GM19239 (cell line): ENCODE measurements around the gene MYZAP.
A peak's percentile ranks its signal among the peaks of the same experiment; 100 is the strongest.

Experiments
- DNase-seq: peaks from one replicate; pipeline ENCODE4 v3.0.0; 2011; ENCODE audit warnings: low spot score; ENCODE audit not compliant: insufficient read length
- FAIRE-seq: peaks from 2 replicates; lab custom pipeline; 2011; peaks lifted over from hg19 to GRCh38; lab: Jason Lieb, UNC

MYZAP gene

GRCh38 chr15:57561041-57561711 is 30.5 kb upstream of the MYZAP start:
- DNase-seq (peak; percentile 41), FAIRE-seq (peak; percentile 96)

GRCh38 chr15:57562196-57562769 is 29.4 kb upstream of the MYZAP start:
- DNase-seq (no peak), FAIRE-seq (no peak)

- FAIRE-seq (no peak), DNase-seq (no peak)
Observed at GRCh38 chr15:57563416-57563815, 28.3 kb upstream of the MYZAP start.

- DNase-seq (no peak), FAIRE-seq (no peak)
Observed at GRCh38 chr15:57565311-57565710, 26.4 kb upstream of the MYZAP start.

- DNase-seq = no peak
- no peak for FAIRE-seq
Observed at GRCh38 chr15:57566834-57567233, 24.9 kb upstream of the MYZAP start.

GRCh38 chr15:57567891-57568290 is 23.8 kb upstream of the MYZAP start:
- DNase-seq = no peak
- FAIRE-seq = no peak

- no peak for FAIRE-seq
- no peak for DNase-seq
Observed at GRCh38 chr15:57568299-57568698, 23.4 kb upstream of the MYZAP start.

- DNase-seq = no peak
- no peak for FAIRE-seq
Observed at GRCh38 chr15:57570340-57570739, 21.4 kb upstream of the MYZAP start.

GRCh38 chr15:57570994-57571393 is 20.7 kb upstream of the MYZAP start:
- DNase-seq = no peak
- FAIRE-seq = no peak

GRCh38 chr15:57571725-57572124 is 20.0 kb upstream of the MYZAP start:
- no peak for FAIRE-seq

GRCh38 chr15:57572468-57572867 is 19.2 kb upstream of the MYZAP start:
- FAIRE-seq = no peak
- no peak for DNase-seq

More at GRCh38 chr15:57571725-57572124, 20.0 kb upstream of the MYZAP start:
- DNase-seq = no peak

- no peak for FAIRE-seq
- DNase-seq = no peak
Observed at GRCh38 chr15:57573151-57573550, 18.6 kb upstream of the MYZAP start.

- no peak for FAIRE-seq
- no peak for DNase-seq
Observed at GRCh38 chr15:57575363-57575762, 16.3 kb upstream of the MYZAP start.

GRCh38 chr15:57578288-57578900 is 13.3 kb upstream of the MYZAP start:
- FAIRE-seq = no peak
- DNase-seq = no peak

GRCh38 chr15:57580428-57580827 is 11.3 kb upstream of the MYZAP start:
- no peak for DNase-seq
- FAIRE-seq = no peak

GRCh38 chr15:57580866-57581265 is 10.8 kb upstream of the MYZAP start:
- FAIRE-seq (no peak), DNase-seq (no peak)

GRCh38 chr15:57582090-57582489 is 9.6 kb upstream of the MYZAP start:
- DNase-seq = no peak
- FAIRE-seq = no peak

GRCh38 chr15:57583282-57583681 is 8.4 kb upstream of the MYZAP start:
- no peak for FAIRE-seq
- no peak for DNase-seq

GRCh38 chr15:57583720-57584119 is 8.0 kb upstream of the MYZAP start:
- DNase-seq (no peak), FAIRE-seq (no peak)

- FAIRE-seq (no peak), DNase-seq (no peak)
Observed at GRCh38 chr15:57586661-57587424, 4.9 kb upstream of the MYZAP start.

- DNase-seq (no peak), FAIRE-seq (no peak)
Observed at GRCh38 chr15:57589281-57589680, 2.4 kb upstream of the MYZAP start.
